GM19395 (cell line): Measurements from ENCODE around the gene ZBTB45.

Experiments
- ATAC-seq: cut with Tn5 transposase; IDR thresholded peaks from one replicate; pipeline ENCODE4 v1.9.1; 2021; ENCODE audit warnings: mild to moderate bottlenecking, moderate library complexity; ENCODE audit not compliant: unreplicated experiment

Gene ZBTB45

GRCh38 chr19:58555369-58555885 lies 35.8 kb upstream of the ZBTB45 start:
- no peak for ATAC-seq

GRCh38 chr19:58554494-58555368 lies 35.1 kb upstream of the ZBTB45 start, which contains the start of gene CHMP2A:
CHMP2A (minus strand) TSS chr19:58555105; CDS start chr19:58554212, 893 bp downstream.
- peak; percentile 34 for ATAC-seq

GRCh38 chr19:58553799-58554493 lies 34.3 kb upstream of the ZBTB45 start:
- no peak for ATAC-seq

GRCh38 chr19:58552655-58553054 lies 33.0 kb upstream of the ZBTB45 start:
- no peak for ATAC-seq

- no peak for ATAC-seq
Observed at GRCh38 chr19:58551577-58552471, 32.2 kb upstream of the ZBTB45 start.

GRCh38 chr19:58551123-58551497 lies 31.5 kb upstream of the ZBTB45 start:
- ATAC-seq: no peak

GRCh38 chr19:58550362-58551122 lies 30.9 kb upstream of the ZBTB45 start:
- ATAC-seq: no peak

GRCh38 chr19:58549664-58550361 lies 30.2 kb upstream of the ZBTB45 start:
- ATAC-seq: no peak

GRCh38 chr19:58548859-58549663 lies 29.5 kb upstream of the ZBTB45 start:
- ATAC-seq: no peak

GRCh38 chr19:58547323-58548312 lies 28.0 kb upstream of the ZBTB45 start:
- ATAC-seq: no peak

GRCh38 chr19:58546019-58546530 lies 26.5 kb upstream of the ZBTB45 start:
- ATAC-seq: no peak

GRCh38 chr19:58545286-58546018 lies 25.8 kb upstream of the ZBTB45 start:
- no peak for ATAC-seq

- ATAC-seq: peak; percentile 46
Observed at GRCh38 chr19:58544591-58545285, 25.1 kb upstream of the ZBTB45 start.

- peak; percentile 85 for ATAC-seq
Observed at GRCh38 chr19:58543826-58544590, 24.4 kb upstream of the ZBTB45 start, which contains the start of gene TRIM28. TRIM28 (plus strand) TSS chr19:58544064; CDS start chr19:58544758, 694 bp downstream.
